Hepatocyte (in vitro differentiated cells): ENCODE measurements around the gene VOPP1.

ENCODE experiments used
- CTCF ChIP-seq: fragments of 200-600 bp; sonication (generic); IDR thresholded peaks from 2 replicates; pipeline ENCODE4 v1.5.1; 2016; ENCODE audit warnings: antibody characterized with exemption, mild to moderate bottlenecking; ENCODE audit not compliant: poor library complexity
- EZH2 ChIP-seq: fragments of 200-600 bp; sonication (generic); IDR thresholded peaks from 2 replicates; pipeline ENCODE4 v1.6.1; 2016; ENCODE audit warnings: antibody characterized with exemption, mild to moderate bottlenecking, borderline replicate concordance

GRCh38 chr7:55473932-55474331 is 98.4 kb downstream of the VOPP1 start:
- TF ChIP-seq CTCF (no peak), EZH2 (no peak)
